HL-60 (cell line): Measurements from ENCODE around the gene SECISBP2.
"Not testable (repeated sequence)": the region's sequence is repeated elsewhere in the genome, so short reads cannot be mapped to it uniquely, and the experiment has no call there.

Source experiments
- DNase-seq, 2 experiments: peaks; one replicate each; pipeline ENCODE4 v3.0.0-alpha.2; 2010 to 2020; ENCODE audit warnings: low read depth in 1 of 2, low spot score in 1 of 2
- H3K27ac ChIP-seq: fragments of 250-450 bp; sonication (Bioruptor Pico); replicated peaks from 2 replicates; pipeline ENCODE4 v1.5.1; 2020; ENCODE audit warnings: mild to moderate bottlenecking, moderate library complexity
- H3K27me3 ChIP-seq: fragments of 250-450 bp; sonication (Bioruptor Pico); 2 replicates; pipeline ENCODE4 v1.5.1; 2021; ENCODE audit warnings: mild to moderate bottlenecking, moderate library complexity; ENCODE audit not compliant: insufficient read depth, poor library complexity, severe bottlenecking
- H3K4me3 ChIP-seq: replicated peaks from 2 replicates; pipeline ENCODE4 v1.5.1; 2011; ENCODE audit warnings: mild to moderate bottlenecking, control low read depth, low read length; ENCODE audit not compliant: insufficient read depth
- CTCF ChIP-seq: IDR thresholded peaks from one replicate; pipeline ENCODE4 v1.5.1; 2011; ENCODE audit warnings: low read length, control low read depth, inconsistent platforms; ENCODE audit not compliant: insufficient read depth
- GABPA ChIP-seq: IDR thresholded peaks from 2 replicates; pipeline ENCODE4 v1.6.1; 2012; ENCODE audit warnings: low read depth
- POLR2AphosphoS5 ChIP-seq: IDR thresholded peaks from 2 replicates; pipeline ENCODE4 v1.6.1; 2012; ENCODE audit warnings: low read depth
- SPI1 ChIP-seq: IDR thresholded peaks from 2 replicates; pipeline ENCODE4 v1.6.1; 2012; ENCODE audit warnings: low read depth, mild to moderate bottlenecking, borderline replicate concordance
- TF ChIP-seq, protein P1 (sequence below): IDR thresholded peaks from 2 replicates; pipeline ENCODE4 v1.6.1; 2012; ENCODE audit warnings: low read depth; ENCODE audit not compliant: insufficient replicate concordance

Gene SECISBP2

GRCh38 chr9:89291741-89292140, 26.6 kb upstream of the SECISBP2 start:
- no peak overlapping the region for H3K4me3 ChIP-seq
- DNase-seq: no peak
- TF ChIP-seq SPI1: no peak
- TF ChIP-seq CTCF: no peak
- TF ChIP-seq POLR2AphosphoS5: no peak
- H3K27ac ChIP-seq: no peak overlapping the region
- H3K27me3 ChIP-seq: no peaks in the 10 kb centered on the region

DNA sequence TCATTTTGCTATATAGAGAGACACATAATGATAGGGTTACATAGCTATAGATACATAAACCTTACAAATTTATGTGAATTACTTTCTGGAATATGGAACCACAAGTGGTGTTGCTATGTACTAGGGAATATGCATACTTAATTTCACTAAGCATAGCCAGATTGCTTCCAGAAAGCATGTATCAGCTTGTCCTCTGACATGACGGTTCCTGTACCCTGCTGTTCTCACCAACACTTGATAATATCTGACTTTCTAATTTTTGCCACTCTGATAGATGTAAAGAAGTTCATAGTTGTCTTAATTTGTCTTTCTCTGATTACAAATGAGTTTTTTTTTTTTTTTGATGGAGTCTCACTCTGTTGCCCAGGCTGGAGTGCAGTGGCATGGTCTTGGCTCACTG, 25.3 kb upstream of the SECISBP2 start:
- DNase-seq: no peak
- no peaks in the 10 kb centered on the region for H3K27me3 ChIP-seq
- TF ChIP-seq POLR2AphosphoS5: no peak
- no peak for TF ChIP-seq SPI1
- no peak for TF ChIP-seq GABPA
- no peak overlapping the region for H3K27ac ChIP-seq
- no peak overlapping the region for H3K4me3 ChIP-seq

- H3K27me3 ChIP-seq: no peaks in the 10 kb centered on the region
- TF ChIP-seq, protein P1, sequence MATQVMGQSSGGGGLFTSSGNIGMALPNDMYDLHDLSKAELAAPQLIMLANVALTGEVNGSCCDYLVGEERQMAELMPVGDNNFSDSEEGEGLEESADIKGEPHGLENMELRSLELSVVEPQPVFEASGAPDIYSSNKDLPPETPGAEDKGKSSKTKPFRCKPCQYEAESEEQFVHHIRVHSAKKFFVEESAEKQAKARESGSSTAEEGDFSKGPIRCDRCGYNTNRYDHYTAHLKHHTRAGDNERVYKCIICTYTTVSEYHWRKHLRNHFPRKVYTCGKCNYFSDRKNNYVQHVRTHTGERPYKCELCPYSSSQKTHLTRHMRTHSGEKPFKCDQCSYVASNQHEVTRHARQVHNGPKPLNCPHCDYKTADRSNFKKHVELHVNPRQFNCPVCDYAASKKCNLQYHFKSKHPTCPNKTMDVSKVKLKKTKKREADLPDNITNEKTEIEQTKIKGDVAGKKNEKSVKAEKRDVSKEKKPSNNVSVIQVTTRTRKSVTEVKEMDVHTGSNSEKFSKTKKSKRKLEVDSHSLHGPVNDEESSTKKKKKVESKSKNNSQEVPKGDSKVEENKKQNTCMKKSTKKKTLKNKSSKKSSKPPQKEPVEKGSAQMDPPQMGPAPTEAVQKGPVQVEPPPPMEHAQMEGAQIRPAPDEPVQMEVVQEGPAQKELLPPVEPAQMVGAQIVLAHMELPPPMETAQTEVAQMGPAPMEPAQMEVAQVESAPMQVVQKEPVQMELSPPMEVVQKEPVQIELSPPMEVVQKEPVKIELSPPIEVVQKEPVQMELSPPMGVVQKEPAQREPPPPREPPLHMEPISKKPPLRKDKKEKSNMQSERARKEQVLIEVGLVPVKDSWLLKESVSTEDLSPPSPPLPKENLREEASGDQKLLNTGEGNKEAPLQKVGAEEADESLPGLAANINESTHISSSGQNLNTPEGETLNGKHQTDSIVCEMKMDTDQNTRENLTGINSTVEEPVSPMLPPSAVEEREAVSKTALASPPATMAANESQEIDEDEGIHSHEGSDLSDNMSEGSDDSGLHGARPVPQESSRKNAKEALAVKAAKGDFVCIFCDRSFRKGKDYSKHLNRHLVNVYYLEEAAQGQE: no peak
- TF ChIP-seq SPI1 (no peak), GABPA (no peak), POLR2AphosphoS5 (no peak), CTCF (no peak)
- no peak overlapping the region for H3K27ac ChIP-seq
- DNase-seq: no peak
- no peak overlapping the region for H3K4me3 ChIP-seq
Observed at GRCh38 chr9:89295400-89295799, 22.9 kb upstream of the SECISBP2 start.

- not testable (repeated sequence) for H3K27ac ChIP-seq, DNase-seq, H3K4me3 ChIP-seq, H3K27me3 ChIP-seq
Observed at GRCh38 chr9:89301996-89302395, 16.3 kb upstream of the SECISBP2 start.

- DNase-seq: peak in 1 of 2 experiments; percentile 84
- Histone ChIP-seq H3K27ac (peak overlapping the region; percentile 82), H3K27me3 (no peaks in the 10 kb centered on the region), H3K4me3 (no peak overlapping the region)
- peak; percentile 60; the same call in 1 of the 2 replicates for TF ChIP-seq POLR2AphosphoS5
- TF ChIP-seq GABPA: no peak
- no peak for TF ChIP-seq SPI1
Observed at GRCh38 chr9:89304020-89304833, 14.1 kb upstream of the SECISBP2 start.

DNA sequence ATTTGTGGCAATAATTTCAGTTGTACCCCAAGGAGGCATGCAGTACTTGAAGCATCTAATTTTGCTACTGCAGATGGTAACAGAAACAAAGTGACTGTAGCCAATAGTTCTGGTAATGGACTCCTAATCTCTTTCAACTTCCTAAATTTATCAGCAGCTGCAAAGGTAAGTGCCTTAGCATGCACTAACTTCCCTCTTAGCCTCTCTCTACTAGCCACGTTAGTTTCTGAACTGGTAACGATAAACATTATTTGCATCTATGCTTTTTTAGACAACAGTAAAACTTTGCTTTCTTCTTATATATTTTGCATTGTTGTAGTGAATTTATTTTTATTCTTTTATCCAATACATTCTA, 13.5 kb upstream of the SECISBP2 start:
- TF ChIP-seq, protein P1: no peak
- peak; percentile 22; the same call in 1 of the 2 replicates for TF ChIP-seq SPI1
- Histone ChIP-seq H3K27ac (peak overlapping the region; percentile 82), H3K4me3 (no peak overlapping the region), H3K27me3 (no peaks in the 10 kb centered on the region)
- no peak for DNase-seq
